ENCODE results near the gene MAGIX.
"Not testable (repeated sequence)": the region's sequence is repeated elsewhere in the genome, so short reads cannot be mapped to it uniquely, and the experiment has no call there.

MAGIX gene

GRCh38 chrX:49162620-49163019 is at the start of gene MAGIX:
Gene MAGIX, plus strand, starts transcription at chrX:49162758. Its CDS starts 132 bp downstream, at chrX:49162890.
- DNase-seq (ENCODE audit: low read depth) = no peak

GRCh38 chrX:49116076-49116475 is 46.5 kb upstream of the MAGIX start:
- DNase-seq (ENCODE audit: low read depth) = no peak

- DNase-seq (ENCODE audit: low read depth) = no peak
Measured at GRCh38 chrX:49116716-49117115, 45.8 kb upstream of the MAGIX start.

GRCh38 chrX:49117581-49117980 is 45.0 kb upstream of the MAGIX start:
- DNase-seq (ENCODE audit: low read depth) = no peak

- DNase-seq (ENCODE audit: low read depth) = no peak
Measured at GRCh38 chrX:49120091-49120490, 42.5 kb upstream of the MAGIX start.

GRCh38 chrX:49122499-49122898 is 40.1 kb upstream of the MAGIX start:
- no peak for DNase-seq (ENCODE audit: low read depth)

- not testable (repeated sequence) for DNase-seq (ENCODE audit: low read depth)
Measured at GRCh38 chrX:49127742-49128258, 34.8 kb upstream of the MAGIX start.

- DNase-seq (ENCODE audit: low read depth) = no peak
Measured at GRCh38 chrX:49129427-49129826, 33.1 kb upstream of the MAGIX start.

GRCh38 chrX:49132275-49132674 is 30.3 kb upstream of the MAGIX start:
- not testable (repeated sequence) for DNase-seq (ENCODE audit: low read depth)

GRCh38 chrX:49133759-49134158 is 28.8 kb upstream of the MAGIX start:
- no peak for DNase-seq (ENCODE audit: low read depth)

- DNase-seq (ENCODE audit: low read depth) = no peak
Measured at GRCh38 chrX:49137492-49137891, 25.1 kb upstream of the MAGIX start.

- no peak for DNase-seq (ENCODE audit: low read depth)
Measured at GRCh38 chrX:49139713-49140112, 22.8 kb upstream of the MAGIX start.

GRCh38 chrX:49142264-49142663 is 20.3 kb upstream of the MAGIX start:
- DNase-seq (ENCODE audit: low read depth) = not testable (repeated sequence)

GRCh38 chrX:49143154-49143553 is 19.4 kb upstream of the MAGIX start:
- not testable (repeated sequence) for DNase-seq (ENCODE audit: low read depth)

- no peak for DNase-seq (ENCODE audit: low read depth)
Measured at GRCh38 chrX:49147282-49147681, 15.3 kb upstream of the MAGIX start.

GRCh38 chrX:49147936-49148335 is 14.6 kb upstream of the MAGIX start:
- no peak for DNase-seq (ENCODE audit: low read depth)

- DNase-seq (ENCODE audit: low read depth) = not testable (repeated sequence)
Measured at GRCh38 chrX:49148390-49149100, 14.0 kb upstream of the MAGIX start.

- DNase-seq (ENCODE audit: low read depth) = not testable (repeated sequence)
Measured at GRCh38 chrX:49149291-49149690, 13.3 kb upstream of the MAGIX start.

GRCh38 chrX:49153467-49153866 is 9.1 kb upstream of the MAGIX start:
- DNase-seq (ENCODE audit: low read depth) = no peak

GRCh38 chrX:49155243-49155899 is 7.2 kb upstream of the MAGIX start:
- DNase-seq (ENCODE audit: low read depth) = no peak

- peak; percentile 61 for DNase-seq (ENCODE audit: low read depth)
Measured at GRCh38 chrX:49155900-49156837, 6.4 kb upstream of the MAGIX start.

- DNase-seq (ENCODE audit: low read depth) = no peak
Measured at GRCh38 chrX:49157194-49157593, 5.4 kb upstream of the MAGIX start.

Measured in GM04504 (cell line).